Right forelimb (tissue), 1 donor: ENCODE measurements around the gene ZFAND3.

Experiments used
- DNase-seq: peaks from one replicate; pipeline ENCODE4 v3.0.0-alpha.2; 2018

The ZFAND3 gene

GRCh38 chr6:38054527-38055202 lies 235.1 kb downstream of the ZFAND3 start:
- no peak for DNase-seq

- no peak for DNase-seq
Observed at GRCh38 chr6:38055203-38055589, 235.7 kb downstream of the ZFAND3 start.

- DNase-seq = no peak
Observed at GRCh38 chr6:38056361-38056760, 236.8 kb downstream of the ZFAND3 start.

GRCh38 chr6:38057994-38058393 lies 238.5 kb downstream of the ZFAND3 start:
- no peak for DNase-seq

GRCh38 chr6:38062066-38062465 lies 242.5 kb downstream of the ZFAND3 start:
- no peak for DNase-seq

- DNase-seq = no peak
Observed at GRCh38 chr6:38063973-38064372, 244.4 kb downstream of the ZFAND3 start.

GRCh38 chr6:38064431-38064830 lies 244.9 kb downstream of the ZFAND3 start:
- DNase-seq = no peak

GRCh38 chr6:38065734-38066305 lies 246.3 kb downstream of the ZFAND3 start:
- no peak for DNase-seq

GRCh38 chr6:38067263-38067980 lies 247.9 kb downstream of the ZFAND3 start:
- no peak for DNase-seq

GRCh38 chr6:38068854-38069590 lies 249.5 kb downstream of the ZFAND3 start:
- DNase-seq = no peak

GRCh38 chr6:38077488-38078030 lies 258.0 kb downstream of the ZFAND3 start:
- DNase-seq = no peak

- no peak for DNase-seq
Observed at GRCh38 chr6:38078671-38079070, 259.1 kb downstream of the ZFAND3 start.

- no peak for DNase-seq
Observed at GRCh38 chr6:38079107-38079506, 259.6 kb downstream of the ZFAND3 start.

GRCh38 chr6:38079537-38079936 lies 260.0 kb downstream of the ZFAND3 start:
- DNase-seq = no peak

GRCh38 chr6:38080360-38080759 lies 260.8 kb downstream of the ZFAND3 start:
- DNase-seq = no peak

GRCh38 chr6:38080889-38081288 lies 261.4 kb downstream of the ZFAND3 start:
- DNase-seq = no peak

- no peak for DNase-seq
Observed at GRCh38 chr6:38085031-38085430, 265.5 kb downstream of the ZFAND3 start.

- DNase-seq = no peak
Observed at GRCh38 chr6:38086346-38086745, 266.8 kb downstream of the ZFAND3 start.

- no peak for DNase-seq
Observed at GRCh38 chr6:38088010-38088409, 268.5 kb downstream of the ZFAND3 start.

GRCh38 chr6:38088829-38089228 lies 269.3 kb downstream of the ZFAND3 start:
- no peak for DNase-seq

GRCh38 chr6:38091613-38092012 lies 272.1 kb downstream of the ZFAND3 start:
- no peak for DNase-seq

- DNase-seq = no peak
Observed at GRCh38 chr6:38092465-38092864, 272.9 kb downstream of the ZFAND3 start.

- no peak for DNase-seq
Observed at GRCh38 chr6:38092964-38093363, 273.4 kb downstream of the ZFAND3 start.
